Loucy (cell line): Measurements from ENCODE around the gene ANTXR2.

Experiments used
- CTCF ChIP-seq: fragments of 200-600 bp; sonication (generic); conservative IDR thresholded peaks from 2 replicates; pipeline ENCODE4 v1.5.1; 2014; ENCODE audit warnings: mild to moderate bottlenecking, antibody characterized with exemption, low read length
- EZH2phosphoT487 ChIP-seq: fragments of 200-600 bp; IDR thresholded peaks from 2 replicates; pipeline ENCODE4 v1.6.1; 2018; ENCODE audit warnings: antibody characterized with exemption, mild to moderate bottlenecking, moderate library complexity, borderline replicate concordance

GRCh38 chr4:80008971-80009370, 64.1 kb downstream of the ANTXR2 start:
- no peak for TF ChIP-seq CTCF
- no peak for TF ChIP-seq EZH2phosphoT487
